ENCODE measurements around the gene TMEM185B.

The TMEM185B gene

GRCh38 chr2:120230515-120231471 lies 7.6 kb upstream of the TMEM185B start:
- DNase-seq = no peak

- DNase-seq = no peak
Observed at GRCh38 chr2:120229341-120229740, 6.1 kb upstream of the TMEM185B start.

GRCh38 chr2:120228503-120228902 lies 5.3 kb upstream of the TMEM185B start:
- DNase-seq = no peak

GRCh38 chr2:120227111-120227991 lies 4.2 kb upstream of the TMEM185B start:
- DNase-seq = no peak

- DNase-seq = no peak
Observed at GRCh38 chr2:120226316-120226715, 3.1 kb upstream of the TMEM185B start.

GRCh38 chr2:120225549-120226065 lies 2.4 kb upstream of the TMEM185B start:
- no peak for DNase-seq

GRCh38 chr2:120224735-120225548 lies 1.7 kb upstream of the TMEM185B start:
- no peak for DNase-seq

- DNase-seq = no peak
Observed at GRCh38 chr2:120224256-120224655, 1.1 kb upstream of the TMEM185B start.

GRCh38 chr2:120222186-120223033 lies 790 bp downstream of the TMEM185B start:
- no peak for DNase-seq

GRCh38 chr2:120221616-120222015 lies 1.6 kb downstream of the TMEM185B start:
- no peak for DNase-seq

GRCh38 chr2:120220756-120221155 lies 2.4 kb downstream of the TMEM185B start:
- no peak for DNase-seq

- DNase-seq = no peak
Observed at GRCh38 chr2:120219766-120220165, 3.4 kb downstream of the TMEM185B start.

- DNase-seq = no peak
Observed at GRCh38 chr2:120219291-120219690, 3.9 kb downstream of the TMEM185B start.

- DNase-seq = no peak
Observed at GRCh38 chr2:120218181-120218580, 5.0 kb downstream of the TMEM185B start.

- DNase-seq = no peak
Observed at GRCh38 chr2:120210270-120210693, 12.9 kb downstream of the TMEM185B start.

GRCh38 chr2:120209427-120210269 lies 13.6 kb downstream of the TMEM185B start:
- DNase-seq = no peak

- no peak for DNase-seq
Observed at GRCh38 chr2:120208381-120209353, 14.5 kb downstream of the TMEM185B start.

GRCh38 chr2:120206022-120206581 lies 17.1 kb downstream of the TMEM185B start:
- DNase-seq = no peak
